AG09309 (cell line): ENCODE results near the gene PARVG.
A peak's percentile ranks its signal among the peaks of the same experiment; 100 is the strongest.

ENCODE experiments used
- DNase-seq: peaks from one replicate; pipeline ENCODE4 v3.0.0-alpha.2; 2010; ENCODE audit warnings: low read depth
- H3K4me3 ChIP-seq: 2 replicates; pipeline ENCODE4 v1.5.1; 2011; ENCODE audit warnings: mild to moderate bottlenecking, low read depth, low read length, moderate library complexity; ENCODE audit not compliant: control insufficient read depth
- CTCF ChIP-seq: IDR thresholded peaks from 2 replicates; pipeline ENCODE4 v1.5.1; 2011; ENCODE audit warnings: mild to moderate bottlenecking, low read depth, low read length, inconsistent platforms; ENCODE audit not compliant: insufficient read depth, control insufficient read depth; ENCODE audit errors: missing control alignments

PARVG gene

GRCh38 chr22:44201665-44202064 lies 20.9 kb downstream of the PARVG start:
- no peak for DNase-seq
- no peak overlapping the region for H3K4me3 ChIP-seq
- no peak for TF ChIP-seq CTCF

GRCh38 chr22:44202261-44202789 lies 21.6 kb downstream of the PARVG start:
- DNase-seq, result peak; percentile 67
- no peak overlapping the region for H3K4me3 ChIP-seq
- TF ChIP-seq CTCF, result no peak

- TF ChIP-seq CTCF, result no peak
- no peak for DNase-seq
- H3K4me3 ChIP-seq, result no peak overlapping the region
These were observed 22.5 kb downstream of the PARVG start for GRCh38 chr22:44203203-44203602.

GRCh38 chr22:44204739-44205515 lies 24.2 kb downstream of the PARVG start:
- no peak overlapping the region for H3K4me3 ChIP-seq
- no peak for TF ChIP-seq CTCF
- no peak for DNase-seq

- DNase-seq, result no peak
- no peak overlapping the region for H3K4me3 ChIP-seq
These were observed 25.0 kb downstream of the PARVG start for GRCh38 chr22:44205516-44206329.

GRCh38 chr22:44206330-44206645 lies 25.6 kb downstream of the PARVG start:
- DNase-seq, result no peak
- TF ChIP-seq CTCF, result no peak
- H3K4me3 ChIP-seq, result no peak overlapping the region

More at GRCh38 chr22:44205516-44206329, 25.0 kb downstream of the PARVG start:
- no peak for TF ChIP-seq CTCF
